SK-N-SH treated with all-trans-retinoic acid at 6 μM for 48 hours (cell line): ENCODE measurements around the gene NEK7.

Experiments used
- ATAC-seq: fragments of 200-7000 bp; cut with Tn5 transposase; 3 replicates; pipeline ENCODE4 v1.9.1; 2020; ENCODE audit warnings: mild to moderate bottlenecking, moderate library complexity
- ARNTL ChIP-seq: fragments of 450-650 bp; formaldehyde crosslinking; IDR thresholded peaks from 2 replicates; pipeline ENCODE4 v1.5.0; 2020; ENCODE audit warnings: low read depth, mild to moderate bottlenecking, moderate library complexity, borderline replicate concordance
- BACH2 ChIP-seq: fragments of 250-450 bp; sonication (Bioruptor Pico); IDR thresholded peaks from 2 replicates; pipeline ENCODE4 v1.9.0; 2021; ENCODE audit warnings: mild to moderate bottlenecking, borderline replicate concordance
- CSDC2 ChIP-seq: fragments of 250-450 bp; sonication (Bioruptor Pico); IDR thresholded peaks from 2 replicates; pipeline ENCODE4 v1.5.0; 2020; ENCODE audit warnings: mild to moderate bottlenecking, moderate library complexity
- GLIS3 ChIP-seq: fragments of 250-450 bp; sonication (Bioruptor Pico); IDR thresholded peaks from 2 replicates; pipeline ENCODE4 v1.5.0; 2020; ENCODE audit warnings: mild to moderate bottlenecking, moderate library complexity
- ISL1 ChIP-seq: fragments of 250-450 bp; sonication (Bioruptor Pico); IDR thresholded peaks from 2 replicates; pipeline ENCODE4 v2.1.2; 2022; ENCODE audit warnings: mild to moderate bottlenecking, moderate library complexity
- OSR1 ChIP-seq: fragments of 250-450 bp; sonication (Bioruptor Pico); IDR thresholded peaks from 2 replicates; pipeline ENCODE4 v1.8.0; 2022; ENCODE audit warnings: moderate library complexity, mild to moderate bottlenecking, inconsistent platforms
- RARB ChIP-seq: fragments of 250-450 bp; sonication (Bioruptor Pico); IDR thresholded peaks from 2 replicates; pipeline ENCODE4 v1.8.0; 2021; ENCODE audit warnings: mild to moderate bottlenecking, moderate library complexity
- SNAI2 ChIP-seq: fragments of 250-450 bp; sonication (Bioruptor Pico); IDR thresholded peaks from 2 replicates; pipeline ENCODE4 v1.5.0; 2020; ENCODE audit warnings: mild to moderate bottlenecking, moderate library complexity
- TCF4 ChIP-seq: fragments of 250-450 bp; sonication (Bioruptor Pico); IDR thresholded peaks from 2 replicates; pipeline ENCODE4 v1.8.0; 2021; ENCODE audit warnings: mild to moderate bottlenecking, moderate library complexity, borderline replicate concordance
- TOX ChIP-seq: fragments of 250-450 bp; sonication (Bioruptor Pico); IDR thresholded peaks from 2 replicates; pipeline ENCODE4 v1.8.0; 2021; ENCODE audit warnings: mild to moderate bottlenecking, moderate library complexity, borderline replicate concordance
- ZC3H10 ChIP-seq: fragments of 250-450 bp; sonication (Bioruptor Pico); IDR thresholded peaks from 2 replicates; pipeline ENCODE4 v1.5.1; 2021; ENCODE audit warnings: mild to moderate bottlenecking, moderate library complexity
- ZFP3 ChIP-seq: fragments of 250-450 bp; sonication (Bioruptor Pico); IDR thresholded peaks from 2 replicates; pipeline ENCODE4 v1.5.0; 2020; ENCODE audit warnings: mild to moderate bottlenecking, moderate library complexity
- ZNF70 ChIP-seq: fragments of 450-650 bp; formaldehyde crosslinking; IDR thresholded peaks from 2 replicates; pipeline ENCODE4 v1.5.0; 2020; ENCODE audit warnings: mild to moderate bottlenecking, moderate library complexity
- ZNF8 ChIP-seq: fragments of 450-650 bp; formaldehyde crosslinking; IDR thresholded peaks from 2 replicates; pipeline ENCODE4 v1.5.0; 2020; ENCODE audit warnings: mild to moderate bottlenecking, moderate library complexity
- TF ChIP-seq, protein P1 (sequence below): fragments of 250-450 bp; sonication (Bioruptor Pico); IDR thresholded peaks from 2 replicates; pipeline ENCODE4 v1.5.0; 2020; ENCODE audit warnings: mild to moderate bottlenecking, moderate library complexity
- TF ChIP-seq, protein P2 (sequence below): fragments of 250-450 bp; sonication (Bioruptor Pico); IDR thresholded peaks from 2 replicates; pipeline ENCODE4 v1.8.0; 2021; ENCODE audit warnings: low read depth, mild to moderate bottlenecking, moderate library complexity, borderline replicate concordance
- TF ChIP-seq, protein P3 (sequence below): fragments of 250-450 bp; sonication (Bioruptor Pico); IDR thresholded peaks from 2 replicates; pipeline ENCODE4 v1.5.1; 2021; ENCODE audit warnings: mild to moderate bottlenecking, moderate library complexity
- TF ChIP-seq, protein P4 (sequence below): fragments of 250-450 bp; sonication (Bioruptor Pico); IDR thresholded peaks from 2 replicates; pipeline ENCODE4 v1.5.1; 2020; ENCODE audit warnings: low read depth, mild to moderate bottlenecking, moderate library complexity
- TF ChIP-seq, protein P5 (sequence below): fragments of 250-450 bp; sonication (Bioruptor Pico); IDR thresholded peaks from 2 replicates; pipeline ENCODE4 v1.8.0; 2020; ENCODE audit warnings: mild to moderate bottlenecking, moderate library complexity, borderline replicate concordance

Gene NEK7

DNA sequence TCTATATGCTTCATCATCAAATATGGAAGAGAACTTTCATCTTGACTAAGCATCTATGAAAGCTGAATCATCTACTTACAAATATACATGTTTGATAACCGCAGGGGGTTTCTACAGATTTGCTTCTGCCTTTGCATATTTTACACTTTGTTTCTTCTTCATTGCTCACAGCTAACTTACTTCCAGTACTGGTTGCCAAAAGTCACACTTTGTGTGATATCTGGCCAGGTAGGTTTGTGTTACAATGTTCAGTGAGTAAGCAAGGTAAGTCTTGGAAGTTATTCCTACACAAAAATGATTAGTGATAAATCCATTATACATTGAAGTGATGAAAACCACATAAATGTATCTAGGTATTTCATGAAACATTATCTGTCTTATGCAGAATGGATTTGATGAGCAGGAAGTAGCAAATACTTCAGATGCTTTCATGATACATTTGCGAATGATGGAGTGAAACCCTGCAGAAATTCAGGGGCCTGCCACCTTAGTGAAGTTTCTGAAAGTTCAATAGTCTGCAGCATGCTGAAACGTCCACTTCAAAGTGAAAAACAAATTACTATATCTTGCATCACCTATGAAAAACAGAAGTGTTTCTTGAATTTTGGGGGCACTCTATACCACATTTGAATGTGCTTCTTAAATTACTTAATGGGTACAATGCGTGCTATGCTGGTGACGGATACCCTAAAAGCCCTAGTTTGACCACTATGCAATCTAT lies 196.3 kb downstream of the NEK7 start:
- TF ChIP-seq ZNF8 (CRISPR knock-in tag) (no peak), SNAI2 (CRISPR knock-in tag) (no peak), ZFP3 (CRISPR knock-in tag) (no peak), OSR1 (CRISPR knock-in tag) (no peak), RARB (no peak), ISL1 (CRISPR knock-in tag) (no peak), ZNF70 (CRISPR knock-in tag) (no peak), GLIS3 (no peak), TCF4 (no peak), ZC3H10 (CRISPR knock-in tag) (no peak), BACH2 (CRISPR knock-in tag) (no peak), ARNTL (CRISPR knock-in tag) (no peak)
- TF ChIP-seq, protein P1, sequence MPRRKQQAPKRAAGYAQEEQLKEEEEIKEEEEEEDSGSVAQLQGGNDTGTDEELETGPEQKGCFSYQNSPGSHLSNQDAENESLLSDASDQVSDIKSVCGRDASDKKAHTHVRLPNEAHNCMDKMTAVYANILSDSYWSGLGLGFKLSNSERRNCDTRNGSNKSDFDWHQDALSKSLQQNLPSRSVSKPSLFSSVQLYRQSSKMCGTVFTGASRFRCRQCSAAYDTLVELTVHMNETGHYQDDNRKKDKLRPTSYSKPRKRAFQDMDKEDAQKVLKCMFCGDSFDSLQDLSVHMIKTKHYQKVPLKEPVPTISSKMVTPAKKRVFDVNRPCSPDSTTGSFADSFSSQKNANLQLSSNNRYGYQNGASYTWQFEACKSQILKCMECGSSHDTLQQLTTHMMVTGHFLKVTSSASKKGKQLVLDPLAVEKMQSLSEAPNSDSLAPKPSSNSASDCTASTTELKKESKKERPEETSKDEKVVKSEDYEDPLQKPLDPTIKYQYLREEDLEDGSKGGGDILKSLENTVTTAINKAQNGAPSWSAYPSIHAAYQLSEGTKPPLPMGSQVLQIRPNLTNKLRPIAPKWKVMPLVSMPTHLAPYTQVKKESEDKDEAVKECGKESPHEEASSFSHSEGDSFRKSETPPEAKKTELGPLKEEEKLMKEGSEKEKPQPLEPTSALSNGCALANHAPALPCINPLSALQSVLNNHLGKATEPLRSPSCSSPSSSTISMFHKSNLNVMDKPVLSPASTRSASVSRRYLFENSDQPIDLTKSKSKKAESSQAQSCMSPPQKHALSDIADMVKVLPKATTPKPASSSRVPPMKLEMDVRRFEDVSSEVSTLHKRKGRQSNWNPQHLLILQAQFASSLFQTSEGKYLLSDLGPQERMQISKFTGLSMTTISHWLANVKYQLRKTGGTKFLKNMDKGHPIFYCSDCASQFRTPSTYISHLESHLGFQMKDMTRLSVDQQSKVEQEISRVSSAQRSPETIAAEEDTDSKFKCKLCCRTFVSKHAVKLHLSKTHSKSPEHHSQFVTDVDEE, result no peak
- TF ChIP-seq, protein P2, sequence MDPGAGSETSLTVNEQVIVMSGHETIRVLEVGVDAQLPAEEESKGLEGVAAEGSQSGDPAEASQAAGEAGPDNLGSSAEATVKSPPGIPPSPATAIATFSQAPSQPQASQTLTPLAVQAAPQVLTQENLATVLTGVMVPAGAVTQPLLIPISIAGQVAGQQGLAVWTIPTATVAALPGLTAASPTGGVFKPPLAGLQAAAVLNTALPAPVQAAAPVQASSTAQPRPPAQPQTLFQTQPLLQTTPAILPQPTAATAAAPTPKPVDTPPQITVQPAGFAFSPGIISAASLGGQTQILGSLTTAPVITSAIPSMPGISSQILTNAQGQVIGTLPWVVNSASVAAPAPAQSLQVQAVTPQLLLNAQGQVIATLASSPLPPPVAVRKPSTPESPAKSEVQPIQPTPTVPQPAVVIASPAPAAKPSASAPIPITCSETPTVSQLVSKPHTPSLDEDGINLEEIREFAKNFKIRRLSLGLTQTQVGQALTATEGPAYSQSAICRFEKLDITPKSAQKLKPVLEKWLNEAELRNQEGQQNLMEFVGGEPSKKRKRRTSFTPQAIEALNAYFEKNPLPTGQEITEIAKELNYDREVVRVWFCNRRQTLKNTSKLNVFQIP (CRISPR knock-in tag), result no peak
- TF ChIP-seq, protein P3, sequence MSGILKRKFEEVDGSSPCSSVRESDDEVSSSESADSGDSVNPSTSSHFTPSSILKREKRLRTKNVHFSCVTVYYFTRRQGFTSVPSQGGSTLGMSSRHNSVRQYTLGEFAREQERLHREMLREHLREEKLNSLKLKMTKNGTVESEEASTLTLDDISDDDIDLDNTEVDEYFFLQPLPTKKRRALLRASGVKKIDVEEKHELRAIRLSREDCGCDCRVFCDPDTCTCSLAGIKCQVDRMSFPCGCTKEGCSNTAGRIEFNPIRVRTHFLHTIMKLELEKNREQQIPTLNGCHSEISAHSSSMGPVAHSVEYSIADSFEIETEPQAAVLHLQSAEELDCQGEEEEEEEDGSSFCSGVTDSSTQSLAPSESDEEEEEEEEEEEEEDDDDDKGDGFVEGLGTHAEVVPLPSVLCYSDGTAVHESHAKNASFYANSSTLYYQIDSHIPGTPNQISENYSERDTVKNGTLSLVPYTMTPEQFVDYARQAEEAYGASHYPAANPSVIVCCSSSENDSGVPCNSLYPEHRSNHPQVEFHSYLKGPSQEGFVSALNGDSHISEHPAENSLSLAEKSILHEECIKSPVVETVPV (CRISPR knock-in tag), result no peak
- TF ChIP-seq, protein P4, sequence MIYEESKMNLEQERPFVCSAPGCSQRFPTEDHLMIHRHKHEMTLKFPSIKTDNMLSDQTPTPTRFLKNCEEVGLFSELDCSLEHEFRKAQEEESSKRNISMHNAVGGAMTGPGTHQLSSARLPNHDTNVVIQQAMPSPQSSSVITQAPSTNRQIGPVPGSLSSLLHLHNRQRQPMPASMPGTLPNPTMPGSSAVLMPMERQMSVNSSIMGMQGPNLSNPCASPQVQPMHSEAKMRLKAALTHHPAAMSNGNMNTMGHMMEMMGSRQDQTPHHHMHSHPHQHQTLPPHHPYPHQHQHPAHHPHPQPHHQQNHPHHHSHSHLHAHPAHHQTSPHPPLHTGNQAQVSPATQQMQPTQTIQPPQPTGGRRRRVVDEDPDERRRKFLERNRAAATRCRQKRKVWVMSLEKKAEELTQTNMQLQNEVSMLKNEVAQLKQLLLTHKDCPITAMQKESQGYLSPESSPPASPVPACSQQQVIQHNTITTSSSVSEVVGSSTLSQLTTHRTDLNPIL, result no peak
- ATAC-seq, result no peak

DNA sequence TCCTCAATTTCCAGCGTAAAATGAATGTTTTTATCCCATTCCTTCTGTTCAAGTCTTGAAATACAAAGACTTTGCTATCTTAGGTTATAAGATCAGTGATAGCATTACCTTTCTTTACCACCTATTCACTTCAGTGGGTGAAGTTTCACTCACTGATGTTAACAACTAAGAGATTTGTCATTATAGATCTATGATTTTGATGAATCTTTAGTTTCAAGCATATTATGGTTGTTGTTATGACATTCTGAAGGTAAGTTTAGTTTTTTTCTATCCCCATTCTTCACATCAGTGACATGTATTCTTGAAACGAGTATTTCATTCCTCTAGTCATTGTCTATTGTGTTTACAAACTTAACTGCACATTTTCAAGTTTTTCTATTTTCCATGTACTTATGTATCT lies 201.1 kb downstream of the NEK7 start:
- no peak for TF ChIP-seq BACH2 (CRISPR knock-in tag)
- no peak for TF ChIP-seq ZNF70 (CRISPR knock-in tag)
- TF ChIP-seq ISL1 (CRISPR knock-in tag), result no peak
- TF ChIP-seq, protein P4, result no peak
- no peak for TF ChIP-seq ZC3H10 (CRISPR knock-in tag)
- TF ChIP-seq ARNTL (CRISPR knock-in tag), result no peak
- TF ChIP-seq, protein P5, sequence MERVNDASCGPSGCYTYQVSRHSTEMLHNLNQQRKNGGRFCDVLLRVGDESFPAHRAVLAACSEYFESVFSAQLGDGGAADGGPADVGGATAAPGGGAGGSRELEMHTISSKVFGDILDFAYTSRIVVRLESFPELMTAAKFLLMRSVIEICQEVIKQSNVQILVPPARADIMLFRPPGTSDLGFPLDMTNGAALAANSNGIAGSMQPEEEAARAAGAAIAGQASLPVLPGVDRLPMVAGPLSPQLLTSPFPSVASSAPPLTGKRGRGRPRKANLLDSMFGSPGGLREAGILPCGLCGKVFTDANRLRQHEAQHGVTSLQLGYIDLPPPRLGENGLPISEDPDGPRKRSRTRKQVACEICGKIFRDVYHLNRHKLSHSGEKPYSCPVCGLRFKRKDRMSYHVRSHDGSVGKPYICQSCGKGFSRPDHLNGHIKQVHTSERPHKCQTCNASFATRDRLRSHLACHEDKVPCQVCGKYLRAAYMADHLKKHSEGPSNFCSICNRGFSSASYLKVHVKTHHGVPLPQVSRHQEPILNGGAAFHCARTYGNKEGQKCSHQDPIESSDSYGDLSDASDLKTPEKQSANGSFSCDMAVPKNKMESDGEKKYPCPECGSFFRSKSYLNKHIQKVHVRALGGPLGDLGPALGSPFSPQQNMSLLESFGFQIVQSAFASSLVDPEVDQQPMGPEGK (CRISPR knock-in tag), result no peak
- TF ChIP-seq CSDC2 (CRISPR knock-in tag), result no peak
- TF ChIP-seq TOX (CRISPR knock-in tag), result no peak
- no peak for TF ChIP-seq SNAI2 (CRISPR knock-in tag)
- TF ChIP-seq, protein P1, result no peak
- TF ChIP-seq ZFP3 (CRISPR knock-in tag), result no peak
- TF ChIP-seq, protein P3 (CRISPR knock-in tag), result no peak
- ATAC-seq, result no peak
